GM12878 (cell line): ENCODE measurements around the gene SH3GL2. TPM values are rescaled to one million over a fixed set of nuclear protein-coding genes. Genes with fewer than 3 reads are reported as not detected.

Experiments
- ATAC-seq: fragments of 200-7000 bp; cut with Tn5 transposase; 3 replicates; pipeline ENCODE4 v1.9.1; 2020; ENCODE audit warnings: mild to moderate bottlenecking, moderate library complexity
- BruUV-seq: library from RNA; stranded (reverse); fragments of 400-500 nt; replicated peaks from 2 replicates; lab custom pipeline; 2021; lab: Mats Ljungman, UMichigan
- CTCF ChIA-PET: fragments of 300-600 bp; sonication (Branson Sonifier 250); formaldehyde crosslinking; extraction: SDS; loops from one replicate; lab custom pipeline; 2021; ENCODE audit warnings: inconsistent platforms; lab: Yijun Ruan, JAX
- POLR2A ChIA-PET: fragments of 350-600 bp; formaldehyde crosslinking; extraction: SDS; loops from one replicate; lab custom pipeline; 2021; ENCODE audit warnings: inconsistent platforms; lab: Charles Lee
- RAD21 ChIA-PET: fragments of 300-600 bp; sonication (Branson Sonifier 250); formaldehyde crosslinking; loops from one replicate; lab custom pipeline; 2023; ENCODE audit warnings: antibody characterized with exemption; ENCODE audit not compliant: unreplicated experiment; lab: Charles Lee
- SMC1A ChIA-PET: fragments of 300-600 bp; sonication (Branson Sonifier 250); formaldehyde crosslinking; loops from one replicate; lab custom pipeline; 2023; ENCODE audit not compliant: unreplicated experiment, uncharacterized antibody; lab: Charles Lee
- DNase-seq: peaks from one replicate; pipeline ENCODE4 v3.0.0-alpha.2; 2011; ENCODE audit warnings: low read depth, low spot score
- FAIRE-seq: peaks from 3 replicates; lab custom pipeline; 2011; peaks lifted over from hg19 to GRCh38; lab: Jason Lieb, UNC
- H2AFZ ChIP-seq: 2 replicates; pipeline ENCODE4 v1.6.0; 2011; ENCODE audit warnings: low read depth, low read length, control low read depth; ENCODE audit not compliant: control insufficient read depth
- H3K27ac ChIP-seq: 2 replicates; pipeline ENCODE4 v1.5.1; 2011; ENCODE audit warnings: control low read depth; ENCODE audit not compliant: control insufficient read depth, insufficient read depth
- H3K27me3 ChIP-seq, 2 experiments: replicated peaks in 1 of 2; 2 replicates each; pipeline versions ENCODE4 v1.6.0 to v1.6.1; 2011; ENCODE audit warnings: low read length in 1 of 2; ENCODE audit not compliant: control insufficient read depth in 2 of 2, insufficient read depth in 2 of 2
- H3K36me3 ChIP-seq, 2 experiments: 2 replicates each; pipeline ENCODE4 v1.5.1; 2011; ENCODE audit warnings: low read length in 1 of 2; ENCODE audit not compliant: control insufficient read depth in 2 of 2, insufficient read depth in 2 of 2
- H3K4me1 ChIP-seq: 2 replicates; pipeline ENCODE4 v1.6.1; 2011; ENCODE audit warnings: mild to moderate bottlenecking, low read length, moderate library complexity, mixed read lengths; ENCODE audit not compliant: control insufficient read depth, insufficient read depth
- H3K4me2 ChIP-seq: 2 replicates; pipeline ENCODE4 v1.6.0; 2011; ENCODE audit warnings: control low read depth; ENCODE audit not compliant: control insufficient read depth, insufficient read depth
- H3K4me3 ChIP-seq: fragments of 200-600 bp; sonication (generic); 2 replicates; pipeline ENCODE4 v1.5.1; 2016
- H3K79me2 ChIP-seq: 2 replicates; pipeline ENCODE4 v1.6.0; 2011; ENCODE audit warnings: low read length; ENCODE audit not compliant: control insufficient read depth, insufficient read depth
- H3K9ac ChIP-seq: 2 replicates; pipeline ENCODE4 v1.8.0; 2011; ENCODE audit warnings: low read length, control low read depth, mixed read lengths; ENCODE audit not compliant: control insufficient read depth, insufficient read depth
- H3K9me3 ChIP-seq: replicated peaks from 3 replicates; pipeline ENCODE4 v1.5.1; 2011; ENCODE audit warnings: mild to moderate bottlenecking, low read length; ENCODE audit not compliant: control insufficient read depth, insufficient read depth
- H4K20me1 ChIP-seq: 2 replicates; pipeline ENCODE4 v1.6.0; 2011; ENCODE audit not compliant: control insufficient read depth, insufficient read depth
- BCL3 ChIP-seq: IDR thresholded peaks from 2 replicates; pipeline ENCODE4 v1.6.1; 2011; ENCODE audit warnings: borderline replicate concordance, low read depth, mild to moderate bottlenecking, moderate library complexity, low read length; ENCODE audit not compliant: insufficient read depth, poor library complexity, severe bottlenecking
- CEBPB ChIP-seq, 2 experiments: fragments of 150-350 bp in 1 of 2; IDR thresholded peaks; 2 replicates each; pipeline ENCODE4 v1.6.1; 2012 to 2014; ENCODE audit warnings: low read depth in 2 of 2, low read length in 2 of 2, borderline replicate concordance in 1 of 2, inconsistent platforms in 1 of 2
- CTCF ChIP-seq, 3 experiments: IDR thresholded peaks in 2 of 3; conservative IDR thresholded peaks in 1 of 3; 2 replicates each; pipeline ENCODE4 v1.5.1; 2011; ENCODE audit warnings: low read depth in 3 of 3, low read length in 3 of 3, mild to moderate bottlenecking in 3 of 3, control low read depth in 2 of 3, moderate library complexity in 2 of 3, inconsistent platforms in 1 of 3, mixed read lengths in 1 of 3; ENCODE audit not compliant: control insufficient read depth in 2 of 3, insufficient read depth in 1 of 3; ENCODE audit errors: extremely low read depth in 1 of 3
- ETV6 ChIP-seq, 2 experiments: fragments of 450-650 bp in 1 of 2; IDR thresholded peaks in 1 of 2; conservative IDR thresholded peaks in 1 of 2; 2 replicates each; pipeline ENCODE4 v1.6.1; 2014; ENCODE audit warnings: antibody characterized with exemption in 1 of 2, borderline replicate concordance in 1 of 2, low read depth in 1 of 2, mild to moderate bottlenecking in 1 of 2, moderate library complexity in 1 of 2
- HSF1 ChIP-seq: fragments of 150-350 bp; IDR thresholded peaks from 2 replicates; pipeline ENCODE4 v1.6.1; 2014; ENCODE audit warnings: mild to moderate bottlenecking, low read depth, low read length
- SMAD1 ChIP-seq: fragments of 450-650 bp; IDR thresholded peaks from 2 replicates; pipeline ENCODE4 v1.6.1; 2018; ENCODE audit warnings: mild to moderate bottlenecking, low read depth; ENCODE audit not compliant: partially characterized antibody
- SUZ12 ChIP-seq: fragments of 200-600 bp; sonication (generic); IDR thresholded peaks from one replicate; pipeline ENCODE4 v1.6.1; 2018; ENCODE audit warnings: antibody characterized with exemption, mild to moderate bottlenecking; ENCODE audit not compliant: unreplicated experiment
- USF1 ChIP-seq: IDR thresholded peaks from 2 replicates; pipeline ENCODE4 v1.6.1; 2011; ENCODE audit warnings: borderline replicate concordance, low read depth, mild to moderate bottlenecking, moderate library complexity, mixed read lengths, low read length; ENCODE audit not compliant: insufficient read depth; ENCODE audit errors: extremely low read length
- WGBS: methylation state at CpG from one replicate; pipeline ENCODE4 v1.1.6; 2016; ENCODE audit warnings: low lambda C conversion rate; ENCODE audit not compliant: insufficient replicate concordance, insufficient coverage; ENCODE audit errors: missing lambda C conversion rate; 5-methylcytosine and 5-hydroxymethylcytosine counted together
- in situ Hi-C: fragments of 300-500 bp; cut with MboI; formaldehyde crosslinking; loops from 9 replicates; pipeline ENCODE4 v1.14.3; 2018; ENCODE audit warnings: mixed read lengths
- intact Hi-C: fragments of 100-400 bp; cut with micrococcal nuclease; formaldehyde crosslinking; loops from one replicate; pipeline ENCODE4 v1.14.2; 2022; ENCODE audit not compliant: unreplicated experiment
- polyA plus RNA-seq, 11 experiments: library from polyadenylated mRNA; depleted of rRNA in 4 of 11; unstranded in 6 of 11; stranded (reverse) in 5 of 11; fragments of >200 nt; fragmentation: Nextera tagmentation in 4 of 11; fragmentation: Illumina TruSeq in 1 of 11; extraction: Ambion mirVana in 4 of 11; extraction: Trizol in 1 of 11; gene quantifications; 1 replicate in 1 of 11; 2 replicates in 10 of 11; pipeline versions ENCODE4 v1.2.1 to v1.2.3, GENCODE V29; 2011 to 2016; ENCODE audit warnings: inconsistent platforms in 2 of 11, missing spikeins in 2 of 11, low read depth in 1 of 11
- total RNA-seq, 4 experiments: library from RNA; depleted of rRNA in 3 of 4; stranded (reverse); fragments of >200 nt in 3 of 4; fragmentation: Illumina TruSeq in 1 of 4; extraction: Trizol in 1 of 4; gene quantifications; 2 replicates each; pipeline versions ENCODE4 v1.2.1 to v1.2.3, GENCODE V29; 2013 to 2021
- TF ChIP-seq, protein P1 (sequence below): IDR thresholded peaks from 2 replicates; pipeline ENCODE4 v1.6.1; 2011; ENCODE audit warnings: low read depth, mild to moderate bottlenecking, low read length, moderate library complexity, borderline replicate concordance; ENCODE audit errors: extremely low read depth

Gene SH3GL2
- total and polyA plus RNA-seq, 10 of the 15 experiments (the other 5 are each of a cell fraction or from before 2014, with no cell fraction given) = not detected

DNA sequence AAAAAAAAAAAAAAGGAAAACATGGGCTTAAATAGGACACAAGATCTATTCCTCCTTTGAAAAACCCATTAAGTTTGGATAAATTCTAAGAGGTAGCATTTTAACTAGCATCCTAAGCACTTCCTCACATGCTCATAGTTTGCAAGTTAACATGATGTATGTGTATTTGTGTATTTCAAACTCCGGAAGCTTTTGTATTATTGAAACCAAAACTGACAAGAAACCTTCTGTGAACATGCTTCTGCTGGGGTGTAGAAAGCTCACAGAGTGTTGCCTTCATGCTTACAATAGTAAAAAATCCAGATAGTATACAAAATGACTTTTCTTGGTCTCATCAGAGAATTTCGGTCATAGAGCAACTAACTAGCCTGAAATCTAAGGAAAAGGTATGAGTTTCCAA lies 103.8 kb downstream of the SH3GL2 start (continued):
- TF ChIP-seq CEBPB (IDR thresholded peaks at IDR 0.05; ENCODE audit: borderline replicate concordance in 1 of 2, low read depth in 2 of 2, low read length in 2 of 2) = no peak
- TF ChIP-seq SUZ12 = no peak
- no peak for TF ChIP-seq SMAD1
- TF ChIP-seq BCL3 = no peak
- TF ChIP-seq HSF1 = no peak
- TF ChIP-seq, protein P1, sequence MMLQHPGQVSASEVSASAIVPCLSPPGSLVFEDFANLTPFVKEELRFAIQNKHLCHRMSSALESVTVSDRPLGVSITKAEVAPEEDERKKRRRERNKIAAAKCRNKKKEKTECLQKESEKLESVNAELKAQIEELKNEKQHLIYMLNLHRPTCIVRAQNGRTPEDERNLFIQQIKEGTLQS = no peak
- TF ChIP-seq, all 136 proteins: peak for 0

- Histone ChIP-seq H3K4me1 (no peaks in the 10 kb centered on the region), H3K4me3 (no peak overlapping the region), H3K27ac (no peak overlapping the region), H3K27me3 (no peaks in the 10 kb centered on the region), H4K20me1 (no peaks in the 10 kb centered on the region), H3K9me3 (no peaks in the 10 kb centered on the region), H3K36me3 (no peaks in the 10 kb centered on the region), H2AFZ (no peak overlapping the region), H3K9ac (no peak overlapping the region), H3K79me2 (no peaks in the 10 kb centered on the region), H3K4me2 (no peak overlapping the region)
- SMC1A ChIA-PET = no interaction called here
- RAD21 ChIA-PET = no interaction called here
- intact Hi-C loops = no loop called here
- DNase-seq = no peak
- in situ Hi-C loops = no loop called here
- no peak for FAIRE-seq
- ATAC-seq = no peak
- no peak for TF ChIP-seq CTCF (IDR thresholded peaks at IDR 0.05 in 2 of 3, conservative IDR thresholded peaks at IDR 0.05 in 1 of 3; ENCODE audit: control insufficient read depth in 2 of 3, extremely low read depth in 1 of 3, insufficient read depth in 1 of 3, low read depth in 3 of 3, low read length in 3 of 3)
- TF ChIP-seq ETV6 (conservative IDR thresholded peaks at IDR 0.05 in 1 of 2, IDR thresholded peaks at IDR 0.05 in 1 of 2; ENCODE audit: borderline replicate concordance in 1 of 2, low read depth in 1 of 2) = no peak
- no peak for TF ChIP-seq USF1
- POLR2A ChIA-PET = no interaction called here
- CTCF ChIA-PET = no interaction called here
- 14% methylated on average over 1 of the region's 1 CpG for WGBS
- no TSS peak for BruUV-seq
These were observed 110.0 kb downstream of the SH3GL2 start for GRCh38 chr9:17688834-17689233.
